ENCODE data around the gene MICU2. TPM values are rescaled to one million over a fixed set of nuclear protein-coding genes. Genes with fewer than 3 reads are reported as not detected.

Gene MICU2
- total and polyA plus RNA-seq, 2 donors (not counting 3 experiments of a cell fraction or from before 2014, with no cell fraction given) = 24.0 to 36.7 TPM

- intact Hi-C loops (cut with micrococcal nuclease) = no loop called here
- no peak for FAIRE-seq
- Histone ChIP-seq H3K79me2 (ENCODE audit: control insufficient read depth, insufficient read depth, low read length) (no peaks in the 10 kb centered on the region), H3K9me1 (replicated peaks; ENCODE audit: control insufficient read depth, extremely low read depth, insufficient read depth, low read length) (no peaks in the 10 kb centered on the region), H3K4me3 (replicated peaks in 1 of 3; ENCODE audit: insufficient read depth in 1 of 3, low read depth in 1 of 3, low read length in 3 of 3) (no peak overlapping the region), H4K20me1 (replicated peaks; ENCODE audit: control insufficient read depth, extremely low read depth, insufficient read depth, low read length) (no peaks in the 10 kb centered on the region), H2AFZ (ENCODE audit: low read depth, low read length) (no peak overlapping the region), H3K27ac (ENCODE audit: insufficient read depth, low read depth, low read length) (no peak overlapping the region), H3K27me3 (ENCODE audit: control insufficient read depth in 2 of 2, insufficient read depth in 2 of 2, low read length in 2 of 2) (no peaks in the 10 kb centered on the region), H3K9ac (replicated peaks; ENCODE audit: extremely low read depth, insufficient read depth, low read length) (no peak overlapping the region), H3K4me1 (ENCODE audit: control insufficient read depth, extremely low read depth, insufficient read depth, low read length) (no peaks in the 10 kb centered on the region), H3K36me3 (ENCODE audit: control insufficient read depth in 2 of 2, extremely low read depth in 1 of 2, insufficient read depth in 2 of 2, low read length in 2 of 2) (no peaks in the 10 kb centered on the region), H3K9me3 (replicated peaks; ENCODE audit: control insufficient read depth, insufficient read depth, low read length) (no peaks in the 10 kb centered on the region), H3K4me2 (ENCODE audit: insufficient read depth, low read length) (no peak overlapping the region)
- BruUV-seq (replicated peaks) = no TSS peak
- dilution Hi-C loops (cut with MboI; ENCODE audit: extremely low pct_ligation_motif_present, low sequenced_read_pairs) = no loop called here
- TF ChIP-seq GATA2 (IDR thresholded peaks at IDR 0.05; ENCODE audit: insufficient read depth, insufficient read length, low read depth, low read length) = no peak
- no peak for TF ChIP-seq JUN (IDR thresholded peaks at IDR 0.05; ENCODE audit: borderline replicate concordance, insufficient read depth, insufficient read length, low read depth)
- TF ChIP-seq MAX (IDR thresholded peaks at IDR 0.05; ENCODE audit: insufficient read depth, insufficient read length) = no peak
- no peak for TF ChIP-seq CTCF (IDR thresholded peaks at IDR 0.05; ENCODE audit: extremely low read depth in 1 of 2, insufficient read depth in 1 of 2, low read depth in 1 of 2, low read length in 2 of 2)
- TF ChIP-seq FOS (IDR thresholded peaks at IDR 0.05; ENCODE audit: borderline replicate concordance, insufficient read depth, low read length) = no peak
- TF ChIP-seq POLR2AphosphoS5 (IDR thresholded peaks at IDR 0.05; ENCODE audit: insufficient read depth, low read depth, low read length) = no peak
- no peak for TF ChIP-seq MYC (IDR thresholded peaks at IDR 0.05; ENCODE audit: low read depth, low read length)
- TF ChIP-seq EZH2 (IDR thresholded peaks at IDR 0.05; ENCODE audit: borderline replicate concordance, low read depth, low read length, severe bottlenecking) = no peak
- no peak for TF ChIP-seq POLR2A (IDR thresholded peaks at IDR 0.05; ENCODE audit: low read depth, low read length)
- CTCF ChIA-PET = interaction anchor here (0.9 kb wide), 1 partner anchor 136 kb away, joined by 4 read pairs; no protein-coding TSS in a partner anchor
- POLR2A ChIA-PET = no interaction called here
- no peak for DNase-seq (ENCODE audit: low read depth, low spot score)
These were observed 102.3 kb downstream of the MICU2 start for GRCh38 chr13:21501686-21502085.

All from endothelial cell of umbilical vein (primary cell).